D721Med (cell line): ENCODE measurements around the gene PRDM11.
A peak's percentile ranks its signal among the peaks of the same experiment; 100 is the strongest.

Experiments used
- DNase-seq: peaks from one replicate; pipeline ENCODE4 v3.0.0; 2011; ENCODE audit warnings: low spot score; ENCODE audit not compliant: insufficient read length
- FAIRE-seq: peaks from 2 replicates; lab custom pipeline; 2011; peaks lifted over from hg19 to GRCh38; lab: Jason Lieb, UNC
- CTCF ChIP-seq: IDR thresholded peaks from 2 replicates; pipeline ENCODE4 v1.5.1; 2012; ENCODE audit warnings: mild to moderate bottlenecking, control low read depth; ENCODE audit not compliant: insufficient read depth; ENCODE audit errors: missing control alignments

The PRDM11 gene

DNA sequence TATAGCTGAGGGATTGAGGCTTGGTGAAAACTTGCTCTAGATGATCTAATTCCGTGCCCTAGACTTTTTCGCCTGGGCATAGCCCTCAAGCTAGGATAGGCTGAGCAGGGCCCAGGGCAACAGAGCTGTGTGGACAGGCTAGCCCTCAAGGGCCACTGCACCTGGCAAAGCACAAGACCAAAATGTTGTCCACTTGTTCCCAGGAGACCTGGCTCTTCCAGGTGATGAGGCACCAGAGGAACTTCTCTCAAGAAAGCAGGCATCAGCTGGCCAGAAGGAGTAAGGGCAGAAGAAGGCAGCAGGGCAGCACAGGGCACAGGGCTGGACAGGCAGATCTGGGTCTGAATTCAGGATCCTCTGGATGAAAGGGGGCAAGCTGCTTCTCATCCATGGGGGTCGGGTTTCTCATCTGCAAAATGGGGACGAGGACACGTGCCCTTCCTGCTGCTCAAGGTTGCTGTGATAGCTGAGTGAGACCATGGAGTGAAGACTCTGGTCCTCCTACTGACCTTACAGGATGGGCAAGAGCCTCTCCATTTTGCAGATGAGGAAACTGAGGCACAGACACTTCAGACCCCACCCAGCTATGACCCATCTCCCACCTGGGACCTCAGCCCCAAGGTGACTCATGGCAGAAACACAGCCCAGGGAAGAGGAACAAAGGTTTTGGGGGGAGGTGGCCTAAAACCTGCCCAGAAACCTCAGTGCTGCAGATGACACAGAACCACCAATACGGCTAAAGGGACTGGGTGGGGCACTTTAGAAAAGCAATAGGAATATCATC is 42.2 kb upstream of the PRDM11 start:
- no peak for TF ChIP-seq CTCF
- FAIRE-seq (no peak), DNase-seq (no peak)

GRCh38 chr11:45104790-45105084 is 41.7 kb upstream of the PRDM11 start:
- DNase-seq (no peak), FAIRE-seq (no peak)
- no peak for TF ChIP-seq CTCF

GRCh38 chr11:45105233-45105983 is 41.0 kb upstream of the PRDM11 start:
- FAIRE-seq, result no peak
- TF ChIP-seq CTCF, result peak; percentile 95

DNA sequence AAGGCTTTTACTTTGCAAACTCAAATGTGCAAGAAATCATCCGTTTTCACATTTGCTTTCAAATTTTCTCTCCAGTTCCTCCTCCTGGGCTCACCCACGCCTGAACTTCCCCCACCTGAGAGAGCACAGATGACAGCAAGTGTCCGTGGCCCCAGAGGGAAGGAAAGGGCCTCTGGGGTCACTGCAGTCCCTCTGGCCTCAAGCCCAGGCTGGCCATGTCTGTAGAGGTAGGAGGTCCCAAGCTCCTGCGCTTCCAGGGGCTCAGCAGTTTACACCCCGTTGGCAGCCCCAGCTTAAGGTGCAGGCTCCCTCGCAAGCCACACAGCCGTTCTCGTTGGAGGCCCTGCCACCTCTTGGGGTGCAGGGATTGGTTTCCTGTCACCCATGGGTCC is 40.5 kb upstream of the PRDM11 start:
- no peak for DNase-seq
- TF ChIP-seq CTCF, result no peak
- no peak for FAIRE-seq

More at GRCh38 chr11:45105233-45105983, 41.0 kb upstream of the PRDM11 start:
- DNase-seq, result peak; percentile 89

- TF ChIP-seq CTCF, result no peak
- FAIRE-seq, result no peak
- no peak for DNase-seq
Observed at GRCh38 chr11:45106440-45106839, 40.0 kb upstream of the PRDM11 start.

DNA sequence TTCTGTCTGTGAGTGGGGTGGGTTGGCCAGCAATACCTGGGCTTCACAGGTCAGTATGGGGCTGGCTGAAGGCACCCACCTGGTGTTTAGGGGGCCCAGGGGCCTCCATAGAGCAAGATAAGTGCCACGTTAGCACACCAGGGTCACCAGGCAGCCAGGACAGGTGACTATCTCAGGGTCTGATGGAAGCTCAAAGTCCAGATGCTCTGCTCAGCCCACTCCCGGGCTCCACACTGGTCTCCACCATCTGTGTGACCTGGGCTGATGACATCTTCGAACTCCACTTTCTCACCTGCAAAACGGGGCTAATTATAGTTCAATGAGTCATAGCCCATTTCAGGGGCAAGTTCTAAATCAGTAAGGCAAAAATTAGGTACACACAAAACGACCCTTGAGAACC is 39.4 kb upstream of the PRDM11 start:
- FAIRE-seq, result no peak
- TF ChIP-seq CTCF, result no peak
- no peak for DNase-seq
